Left lung (tissue), 10 donors: Measurements from ENCODE around the gene HRH3. TPM values are rescaled to one million over a fixed set of nuclear protein-coding genes. Genes with fewer than 3 reads are reported as not detected.

Experiments
- ATAC-seq: fragments of 200-7000 bp; cut with Tn5 transposase; one replicate; pipeline ENCODE4 v1.9.1; 2020; ENCODE audit warnings: moderate library complexity
- DNase-seq, 4 donors: peaks; one replicate each; pipeline ENCODE4 v3.0.0-alpha.2; 2013 to 2020
- H3K27ac ChIP-seq, 2 donors: fragments of 200-600 bp; sonication (generic) in 1 of 2; one replicate each; pipeline versions ENCODE4 v1.5.0 to v1.8.0; 2020 to 2021
- H3K27me3 ChIP-seq, 2 donors: fragments of 200-600 bp; sonication (generic) in 1 of 2; one replicate each; pipeline versions ENCODE4 v1.5.0 to v1.8.0; 2020 to 2021
- H3K36me3 ChIP-seq, 2 donors: fragments of 200-600 bp; sonication (generic) in 1 of 2; one replicate each; pipeline versions ENCODE4 v1.5.0 to v1.8.0; 2020 to 2021
- H3K4me1 ChIP-seq, 2 donors: fragments of 200-600 bp; one replicate each; pipeline ENCODE4 v1.8.0; 2021
- H3K4me3 ChIP-seq, 2 donors: fragments of 200-600 bp; sonication (generic) in 1 of 2; one replicate each; pipeline versions ENCODE4 v1.5.0 to v1.8.0; 2020 to 2021; ENCODE audit warnings: mild to moderate bottlenecking in 1 of 2
- H3K9me3 ChIP-seq, 2 donors: fragments of 200-600 bp; sonication (generic) in 1 of 2; one replicate each; pipeline versions ENCODE4 v1.5.0 to v1.8.0; 2020 to 2021
- intact Hi-C, 2 donors: fragments of 100-400 bp; cut with DNase I; formaldehyde crosslinking; loops; one replicate each; pipeline versions ENCODE4 v1.11.2 to v1.14.2; 2022
- polyA plus RNA-seq, 6 donors: library from polyadenylated mRNA; unstranded; fragments of 120-200 nt; gene quantifications; one replicate each; pipeline ENCODE4 v1.2.1, GENCODE V29; 2013; ENCODE audit not compliant: insufficient read length in 6 of 6
- total RNA-seq, 2 donors: library from RNA; stranded (reverse); fragmentation: NEBNext Ultra II Directional; extraction: Animal tissue kit (Norgen Biotek cat#: 25700); gene quantifications; one replicate each; pipeline ENCODE4 v1.2.1, GENCODE V29; 2021
- TF ChIP-seq, protein P1 (sequence below), 2 donors: fragments of 200-600 bp; sonication (generic) in 1 of 2; IDR thresholded peaks; one replicate each; pipeline versions ENCODE4 v1.5.0 to v1.8.0; 2021; ENCODE audit warnings: antibody characterized with exemption in 2 of 2
- donor health status: DM: no; HTN: yes; CAD: no.
- donor health status: DM: no; HTN: no; CAD: no.

The HRH3 gene
- total and polyA plus RNA-seq, 8 donors: not detected

DNA sequence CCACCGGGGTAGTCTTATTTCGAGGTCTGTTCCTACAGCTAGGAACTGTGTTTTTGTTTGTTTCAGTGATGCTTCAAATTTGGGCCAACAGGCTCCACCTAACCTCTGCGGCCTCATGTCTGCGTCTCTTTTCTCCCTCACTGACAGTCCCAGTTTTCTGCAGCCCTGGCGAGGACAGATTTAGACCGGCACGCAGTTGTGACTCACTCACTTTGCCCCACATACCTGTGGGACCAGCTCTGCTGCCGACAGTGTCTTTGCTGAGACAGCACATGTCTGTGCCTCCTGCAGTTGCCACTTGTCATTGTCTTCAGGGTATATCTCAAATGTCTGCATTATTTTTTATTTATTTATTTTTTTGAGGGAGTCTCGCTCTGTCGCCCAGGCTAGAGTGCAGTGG, 47.5 kb upstream of the HRH3 start:
- Histone ChIP-seq H3K4me3 (no peak overlapping the region), H3K27me3 (no peaks in the 10 kb centered on the region), H3K9me3 (peaks cover 0 to 3% of the 10 kb centered on the region in 2 donors), H3K27ac (no peak overlapping the region), H3K36me3 (peaks cover 0 to 84% of the 10 kb centered on the region in 2 donors), H3K4me1 (no peaks in the 10 kb centered on the region)
- DNase-seq: no peak
- TF ChIP-seq, protein P1, sequence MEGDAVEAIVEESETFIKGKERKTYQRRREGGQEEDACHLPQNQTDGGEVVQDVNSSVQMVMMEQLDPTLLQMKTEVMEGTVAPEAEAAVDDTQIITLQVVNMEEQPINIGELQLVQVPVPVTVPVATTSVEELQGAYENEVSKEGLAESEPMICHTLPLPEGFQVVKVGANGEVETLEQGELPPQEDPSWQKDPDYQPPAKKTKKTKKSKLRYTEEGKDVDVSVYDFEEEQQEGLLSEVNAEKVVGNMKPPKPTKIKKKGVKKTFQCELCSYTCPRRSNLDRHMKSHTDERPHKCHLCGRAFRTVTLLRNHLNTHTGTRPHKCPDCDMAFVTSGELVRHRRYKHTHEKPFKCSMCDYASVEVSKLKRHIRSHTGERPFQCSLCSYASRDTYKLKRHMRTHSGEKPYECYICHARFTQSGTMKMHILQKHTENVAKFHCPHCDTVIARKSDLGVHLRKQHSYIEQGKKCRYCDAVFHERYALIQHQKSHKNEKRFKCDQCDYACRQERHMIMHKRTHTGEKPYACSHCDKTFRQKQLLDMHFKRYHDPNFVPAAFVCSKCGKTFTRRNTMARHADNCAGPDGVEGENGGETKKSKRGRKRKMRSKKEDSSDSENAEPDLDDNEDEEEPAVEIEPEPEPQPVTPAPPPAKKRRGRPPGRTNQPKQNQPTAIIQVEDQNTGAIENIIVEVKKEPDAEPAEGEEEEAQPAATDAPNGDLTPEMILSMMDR (IDR thresholded peaks at IDR 0.05): no peak
- intact Hi-C loops: no loop called here
- ATAC-seq: no peak

DNA sequence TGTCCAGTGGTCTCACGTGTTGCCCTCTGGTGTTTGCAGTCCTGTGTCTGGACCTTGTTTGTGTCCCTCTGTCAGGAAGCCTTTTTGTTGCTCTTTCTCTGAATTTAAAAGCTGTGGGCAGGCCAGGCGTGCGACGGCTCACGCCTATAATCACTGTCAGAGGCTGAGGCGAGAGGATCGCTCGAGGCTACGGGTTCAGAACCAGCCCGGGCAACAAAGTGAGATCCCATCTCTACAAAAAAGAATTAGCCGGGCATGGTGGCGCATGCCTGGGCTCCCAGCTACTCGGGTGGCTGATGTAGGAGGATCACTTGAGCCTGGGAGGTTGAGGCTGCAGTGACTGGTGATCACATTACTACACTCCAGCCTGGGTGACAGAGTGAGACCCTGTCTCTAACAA, 46.8 kb upstream of the HRH3 start:
- Histone ChIP-seq H3K4me3 (no peak overlapping the region), H3K36me3 (peaks cover 0 to 84% of the 10 kb centered on the region in 2 donors), H3K9me3 (peaks cover 0 to 3% of the 10 kb centered on the region in 2 donors), H3K4me1 (no peaks in the 10 kb centered on the region), H3K27ac (no peak overlapping the region), H3K27me3 (no peaks in the 10 kb centered on the region)
- intact Hi-C loops: no loop called here
- TF ChIP-seq, protein P1 (IDR thresholded peaks at IDR 0.05): no peak
- ATAC-seq (no peak), DNase-seq (no peak)

DNA sequence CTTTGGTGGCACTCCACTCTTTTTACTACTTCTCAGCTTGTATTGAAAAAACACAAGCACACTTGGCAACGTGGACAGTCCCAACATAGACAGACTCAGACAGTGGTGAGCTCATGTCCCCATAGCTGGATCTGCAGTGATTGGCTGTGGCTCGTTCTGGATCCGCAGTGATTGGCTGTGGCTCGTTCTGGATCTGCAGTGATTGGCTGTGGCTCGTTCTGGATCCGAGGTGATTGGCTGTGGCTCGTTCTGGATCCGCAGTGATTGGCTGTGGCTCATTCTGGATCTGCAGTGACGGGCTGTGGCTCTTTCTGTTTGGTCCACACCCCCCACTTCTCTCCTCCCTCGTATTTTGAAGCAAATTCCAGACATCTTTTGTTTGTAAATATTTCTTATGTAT, 46.3 kb upstream of the HRH3 start:
- DNase-seq (no peak), ATAC-seq (no peak)
- TF ChIP-seq, protein P1 (IDR thresholded peaks at IDR 0.05): no peak
- no peaks in the 10 kb centered on the region for H3K27me3 ChIP-seq
- no peaks in the 10 kb centered on the region for H3K4me1 ChIP-seq
- no peak overlapping the region for H3K27ac ChIP-seq
- intact Hi-C loops: no loop called here
- H3K9me3 ChIP-seq: peaks cover 0 to 3% of the 10 kb centered on the region in 2 donors
- H3K4me3 ChIP-seq: no peak overlapping the region
- H3K36me3 ChIP-seq: peaks cover 0 to 84% of the 10 kb centered on the region in 2 donors

DNA sequence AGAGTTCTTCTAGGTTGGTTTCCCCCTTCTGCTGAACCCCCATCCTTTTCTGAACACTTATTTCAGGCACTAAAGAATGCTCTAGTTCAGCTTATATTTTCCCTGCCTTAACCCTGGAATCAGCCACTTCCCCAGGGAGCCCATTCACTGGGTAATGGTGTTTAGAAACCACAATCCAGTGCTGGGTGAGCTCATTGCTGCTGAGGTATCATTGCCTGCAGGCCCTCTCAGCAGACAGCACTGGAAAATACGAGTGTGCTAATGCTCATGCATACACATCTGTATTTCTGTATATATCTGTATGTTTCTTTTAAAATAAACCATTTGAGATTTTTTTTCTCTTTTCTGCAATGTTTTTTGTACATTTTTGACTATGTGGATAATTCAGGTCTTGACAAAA, 45.3 kb upstream of the HRH3 start:
- H3K27ac ChIP-seq: no peak overlapping the region
- ATAC-seq (no peak), DNase-seq (no peak)
- no peak overlapping the region for H3K4me3 ChIP-seq
- H3K27me3 ChIP-seq: no peaks in the 10 kb centered on the region
- intact Hi-C loops: no loop called here
- TF ChIP-seq, protein P1 (IDR thresholded peaks at IDR 0.05): no peak
- no peaks in the 10 kb centered on the region for H3K4me1 ChIP-seq
- H3K36me3 ChIP-seq: peaks cover 0 to 90% of the 10 kb centered on the region in 2 donors
- peaks cover 0 to 3% of the 10 kb centered on the region in 2 donors for H3K9me3 ChIP-seq

DNA sequence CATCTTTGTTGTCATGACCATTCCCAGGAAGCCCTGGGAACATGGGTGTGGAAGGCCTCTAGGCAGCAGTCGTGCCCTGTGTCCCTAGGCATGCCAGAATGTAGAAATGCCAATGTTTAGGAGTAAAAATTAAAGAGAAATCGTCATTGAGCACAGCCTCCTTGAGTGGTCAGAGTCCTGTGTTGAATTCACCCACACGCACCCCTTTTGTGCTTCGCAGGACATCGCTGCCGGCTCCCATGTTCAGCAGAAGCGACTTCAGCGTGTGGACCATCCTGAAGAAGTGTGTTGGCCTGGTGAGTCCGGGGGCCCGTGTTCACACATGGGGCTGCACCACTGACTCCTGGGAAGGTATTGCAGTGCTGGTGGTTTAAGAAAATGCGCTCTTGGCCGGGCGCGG, 43.3 kb upstream of the HRH3 start:
- Histone ChIP-seq H3K27me3 (no peaks in the 10 kb centered on the region), H3K9me3 (peaks cover 0 to 3% of the 10 kb centered on the region in 2 donors), H3K27ac (no peak overlapping the region), H3K4me1 (no peaks in the 10 kb centered on the region), H3K36me3 (peaks cover 0 to 92% of the 10 kb centered on the region in 2 donors), H3K4me3 (no peak overlapping the region)
- intact Hi-C loops: no loop called here
- ATAC-seq: no peak
- no peak for DNase-seq
- TF ChIP-seq, protein P1 (IDR thresholded peaks at IDR 0.05): no peak
